OCI-M1 (cell line): ENCODE measurements around the gene SFXN1.

Experiments
- DNase-seq: peaks from one replicate; lab custom pipeline; 2025; lab: John Stamatoyannopoulos, UW

The SFXN1 gene

DNA sequence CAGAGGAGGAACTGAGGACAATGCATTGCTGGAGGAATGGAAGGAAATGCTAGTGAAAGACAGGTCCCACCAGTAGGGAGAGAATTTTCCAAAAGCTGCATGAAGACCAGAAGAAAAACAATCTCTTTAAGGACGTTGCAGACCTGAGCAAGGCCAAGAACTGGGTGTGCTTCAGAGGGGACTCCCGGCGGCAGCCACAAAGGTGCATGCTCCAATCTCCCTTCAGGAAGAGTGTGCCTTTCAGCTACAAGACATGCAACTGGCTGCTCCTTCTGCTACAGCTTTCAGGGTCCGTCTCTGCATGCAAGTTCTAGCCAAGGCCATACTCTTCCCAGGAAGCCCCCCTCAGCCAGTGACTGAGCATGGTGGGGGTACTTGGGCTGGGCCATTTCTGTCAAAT is 62.9 kb downstream of the SFXN1 start:
- DNase-seq, result no peak

DNA sequence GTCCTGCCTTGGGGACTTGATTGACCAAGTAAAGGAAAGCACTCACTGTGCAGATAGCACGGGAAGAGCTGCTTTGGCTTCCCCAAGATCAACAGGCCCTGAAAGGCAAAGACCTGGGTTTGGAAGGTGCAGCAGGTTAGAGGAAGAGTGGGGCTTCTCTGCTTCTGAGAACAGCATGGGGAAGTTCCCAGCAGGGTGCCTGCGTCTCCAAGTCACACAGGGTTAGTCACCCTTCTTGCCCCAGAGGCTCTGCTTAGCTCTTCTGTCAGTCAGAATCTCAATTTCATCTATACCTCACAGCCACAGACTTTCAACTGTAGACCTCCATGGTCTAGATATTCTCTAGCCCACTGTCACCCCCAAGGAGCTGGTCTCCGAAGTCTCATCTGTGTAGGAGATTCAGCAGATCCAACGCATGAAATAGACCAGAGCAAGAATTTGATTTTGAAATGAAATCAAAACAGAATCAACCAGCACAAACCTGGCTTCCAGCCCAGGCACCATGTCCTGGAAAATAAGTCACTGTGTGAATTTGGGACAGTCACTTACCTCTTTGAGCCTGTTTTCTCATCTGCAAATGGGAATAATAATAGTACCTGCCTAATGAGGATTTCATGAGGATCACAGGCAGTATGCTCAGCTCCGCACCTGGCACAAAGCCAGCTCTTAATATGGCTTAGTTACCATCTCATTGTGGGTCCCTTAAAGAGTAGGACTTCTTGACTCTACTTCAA is 64.0 kb downstream of the SFXN1 start:
- no peak for DNase-seq

GRCh38 chr5:175542966-175543235 is 64.5 kb downstream of the SFXN1 start:
- no peak for DNase-seq

- DNase-seq, result no peak
These were observed 65.8 kb downstream of the SFXN1 start for GRCh38 chr5:175544108-175544511.

DNA sequence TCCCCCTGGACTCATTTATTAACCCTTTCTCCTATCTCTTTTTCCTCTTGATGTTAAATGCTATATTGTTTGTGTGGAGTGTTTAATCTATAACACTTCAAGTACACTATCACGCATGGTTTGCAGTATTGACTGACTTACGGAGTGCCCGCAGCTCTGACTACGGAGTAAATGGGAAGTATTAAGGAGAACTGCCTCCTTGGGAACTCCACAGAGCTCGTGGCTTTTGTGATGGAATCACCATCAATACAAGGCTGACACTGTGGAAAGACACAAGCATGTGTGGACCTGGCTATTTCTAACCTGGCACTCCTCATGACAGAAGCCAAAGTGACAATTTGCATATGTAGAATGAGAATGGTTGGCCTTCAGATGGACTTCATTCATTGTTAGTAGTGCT is 66.2 kb downstream of the SFXN1 start:
- DNase-seq, result no peak

DNA sequence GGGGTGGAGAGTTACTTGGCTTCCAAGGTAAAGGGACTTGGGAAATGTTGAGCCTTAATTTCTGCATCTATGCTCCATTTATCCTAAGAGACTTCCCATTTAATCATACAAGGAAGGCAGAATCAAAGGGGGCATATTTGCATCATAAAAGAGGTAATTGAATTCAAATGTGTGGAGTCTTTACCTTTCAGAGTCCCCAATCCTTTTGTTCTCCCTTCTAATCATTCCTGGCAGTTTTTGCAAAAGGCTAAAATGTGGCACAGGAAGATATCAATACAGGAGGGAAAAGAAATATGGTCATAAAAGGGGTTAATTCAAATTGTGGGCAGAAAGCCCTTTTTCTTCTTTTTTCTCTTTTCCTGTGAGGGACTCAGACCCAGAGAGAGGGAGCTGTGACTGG is 69.5 kb downstream of the SFXN1 start:
- DNase-seq, result no peak

GRCh38 chr5:175548626-175549311 is 70.4 kb downstream of the SFXN1 start:
- no peak for DNase-seq

- DNase-seq, result no peak
These were observed 71.9 kb downstream of the SFXN1 start for GRCh38 chr5:175550055-175550805.

DNA sequence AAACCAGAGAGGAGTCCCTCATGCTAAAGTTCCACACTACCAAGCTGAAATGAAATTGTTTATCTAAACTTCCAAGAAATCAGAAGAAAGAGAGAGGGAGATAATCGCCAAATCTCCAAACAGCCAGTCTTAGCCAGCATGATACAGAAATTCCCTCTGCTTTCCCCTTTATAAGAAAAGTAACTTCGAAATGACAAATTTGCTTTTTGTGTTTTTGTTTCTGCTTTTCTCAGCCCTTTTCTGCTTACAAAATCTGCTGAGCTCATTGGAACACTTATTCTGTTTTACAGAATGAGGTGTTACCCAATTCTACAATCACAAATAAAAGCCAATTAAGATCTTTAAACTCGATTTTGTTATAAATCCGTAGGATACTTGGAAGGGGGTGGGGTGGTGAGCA is 72.9 kb downstream of the SFXN1 start:
- DNase-seq, result no peak

GRCh38 chr5:175554296-175554695 is 75.9 kb downstream of the SFXN1 start:
- DNase-seq, result no peak

- DNase-seq, result no peak
These were observed 76.9 kb downstream of the SFXN1 start for GRCh38 chr5:175555168-175555785.

DNA sequence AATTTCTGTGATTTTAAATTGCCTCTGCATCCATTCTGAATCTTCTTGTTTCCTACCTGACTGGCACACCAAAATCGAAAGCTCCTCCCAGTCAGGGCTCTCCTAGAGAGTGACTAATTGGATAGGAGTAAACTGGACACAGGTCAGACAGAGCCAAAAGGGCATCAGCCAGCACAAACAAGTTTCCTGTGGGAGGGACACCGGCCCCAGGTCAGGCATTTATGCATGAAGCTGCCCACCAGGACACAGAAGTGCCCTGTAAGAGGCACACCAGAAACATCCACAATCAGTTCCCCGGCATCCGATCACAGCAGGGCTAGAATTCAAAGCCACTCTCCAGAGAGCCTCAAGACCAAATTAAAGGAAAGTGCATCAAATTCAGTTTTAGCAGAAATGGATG is 78.4 kb downstream of the SFXN1 start:
- DNase-seq, result no peak

DNA sequence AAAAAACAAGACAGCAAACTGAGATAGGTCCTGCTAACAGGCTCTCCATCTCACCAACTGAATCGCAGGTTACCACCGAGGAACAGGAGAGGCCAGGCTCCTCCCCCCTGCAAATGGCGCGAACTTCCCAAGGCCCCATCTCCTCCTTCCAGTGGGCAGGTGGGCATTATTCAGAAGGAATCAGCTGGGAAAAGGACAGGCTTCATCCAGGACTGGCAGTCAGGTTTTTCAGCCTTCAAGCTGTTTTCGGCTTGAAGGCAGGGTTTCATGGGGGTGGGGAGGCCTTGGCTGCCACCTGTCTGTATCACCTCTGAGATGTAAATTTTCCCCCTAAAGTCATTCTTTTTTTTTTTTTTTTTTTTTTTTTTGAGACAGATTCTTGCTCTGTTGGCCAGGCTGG is 79.4 kb downstream of the SFXN1 start:
- DNase-seq, result no peak

DNA sequence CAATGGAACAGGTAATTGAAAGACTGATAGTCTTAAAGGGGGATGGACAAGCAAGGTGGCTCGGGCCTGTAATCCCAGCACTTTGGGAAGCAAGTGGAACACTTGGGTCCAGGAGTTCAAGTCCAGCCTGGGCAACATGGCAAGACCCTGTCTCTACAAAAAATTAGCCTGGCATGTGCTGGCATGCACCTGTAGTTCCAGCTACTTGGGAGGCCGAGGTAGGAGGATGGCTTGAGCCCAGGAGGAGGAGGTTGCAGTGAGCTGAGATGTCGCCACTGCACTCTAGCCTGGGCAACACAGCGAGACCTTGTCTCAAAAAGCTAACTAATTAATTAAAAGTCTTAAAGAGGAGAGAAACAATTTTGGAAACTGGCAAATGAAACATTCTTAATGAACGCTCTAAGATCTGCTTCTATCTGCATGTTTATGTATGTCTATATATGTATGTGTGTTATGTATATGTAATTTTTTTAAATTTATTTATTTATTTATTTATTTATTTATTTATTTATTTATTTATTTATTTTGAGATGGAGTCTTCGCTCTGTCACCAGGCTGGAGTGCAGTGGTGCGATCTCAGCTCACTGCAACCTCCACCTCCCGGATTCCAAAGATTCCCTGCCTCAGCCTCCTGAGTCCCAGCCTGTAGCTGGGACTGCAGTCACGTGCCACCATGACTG is 80.6 kb downstream of the SFXN1 start:
- no peak for DNase-seq

DNA sequence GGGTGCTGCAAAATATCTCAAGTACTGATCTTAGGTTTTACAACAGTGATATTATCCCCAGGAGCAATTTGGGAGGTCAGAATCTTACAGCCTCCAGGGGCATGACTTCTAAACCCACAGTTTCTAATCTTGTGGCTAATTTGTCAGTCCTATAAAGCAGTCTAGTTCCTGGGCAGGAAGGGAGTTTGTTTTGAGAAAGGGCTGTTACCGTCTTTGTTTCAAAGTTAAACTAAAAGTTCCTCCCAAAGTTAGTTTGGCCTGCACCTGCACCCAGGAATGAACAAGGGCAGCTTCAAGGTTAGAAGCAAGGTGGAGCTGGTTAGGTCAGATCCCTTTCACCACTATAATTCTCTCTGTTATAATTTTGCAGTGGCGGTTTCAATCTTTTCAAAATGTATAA is 81.7 kb downstream of the SFXN1 start:
- DNase-seq, result no peak

DNA sequence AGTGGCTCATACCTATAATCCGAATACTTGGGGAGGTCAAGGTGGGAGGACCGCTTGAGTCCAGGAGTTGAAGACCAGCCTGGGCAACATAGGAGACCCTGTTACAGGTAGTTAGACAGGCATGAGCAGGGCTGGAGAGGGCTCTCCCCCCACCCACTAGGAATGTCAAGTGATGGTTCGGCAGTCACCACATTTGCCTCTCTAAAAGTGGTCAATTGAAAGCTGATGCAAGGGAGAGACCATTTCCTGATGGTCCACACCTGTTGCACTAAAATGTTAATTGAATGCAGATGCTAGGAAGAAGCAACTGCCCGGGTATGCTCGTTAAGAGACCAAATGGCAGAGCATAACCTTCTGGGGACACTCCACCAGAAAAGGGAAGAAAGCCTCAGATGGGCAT is 82.7 kb downstream of the SFXN1 start:
- no peak for DNase-seq

DNA sequence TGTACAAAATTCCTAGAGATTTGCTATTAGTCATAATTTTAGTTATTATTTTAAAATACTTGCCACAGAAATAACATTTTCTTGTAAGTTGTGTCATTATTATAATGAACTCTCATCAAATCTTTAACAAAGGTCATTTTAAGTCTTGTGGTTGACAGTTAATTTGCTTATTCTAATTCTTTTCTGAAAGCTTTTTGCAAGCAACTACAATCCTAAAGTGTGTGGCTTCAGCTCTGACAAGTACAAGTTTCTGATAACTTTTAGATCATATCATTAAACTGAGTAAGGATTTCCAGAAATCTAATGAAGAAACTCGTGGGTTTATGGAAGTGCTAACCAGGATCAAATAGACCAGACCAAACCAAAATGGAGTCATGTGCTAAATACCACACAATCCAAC is 86.4 kb downstream of the SFXN1 start:
- DNase-seq, result no peak

GRCh38 chr5:175566697-175567096 is 88.3 kb downstream of the SFXN1 start:
- DNase-seq, result no peak

- DNase-seq, result peak; percentile 3
These were observed 89.6 kb downstream of the SFXN1 start for GRCh38 chr5:175567954-175568353.

- DNase-seq, result no peak
These were observed 91.3 kb downstream of the SFXN1 start for GRCh38 chr5:175569701-175570100.

- DNase-seq, result no peak
These were observed 94.5 kb downstream of the SFXN1 start for GRCh38 chr5:175572886-175573285.

GRCh38 chr5:175573493-175574269 is 95.3 kb downstream of the SFXN1 start:
- DNase-seq, result no peak
